DOHH2 (cell line): ENCODE measurements around the gene HSPB7.

ENCODE experiments used
- H3F3A ChIP-seq: fragments of 200-600 bp; sonication (generic), shearing (Covaris generic); 2 replicates; pipeline ENCODE4 v1.6.0; 2016; ENCODE audit warnings: antibody characterized with exemption, mild to moderate bottlenecking; ENCODE audit not compliant: control insufficient read depth, insufficient read depth
- H3K27ac ChIP-seq: fragments of 200-600 bp; sonication (generic); 2 replicates; pipeline ENCODE4 v1.5.1; 2014; ENCODE audit warnings: low read depth, mild to moderate bottlenecking, low read length, moderate library complexity
- H3K27me3 ChIP-seq: fragments of 200-600 bp; sonication (generic); 2 replicates; pipeline ENCODE4 v1.6.1; 2014; ENCODE audit warnings: mild to moderate bottlenecking, low read length, mixed read lengths; ENCODE audit not compliant: control insufficient read depth
- H3K36me3 ChIP-seq: fragments of 200-600 bp; sonication (generic); 2 replicates; pipeline ENCODE4 v1.6.1; 2014; ENCODE audit warnings: mild to moderate bottlenecking, low read length, moderate library complexity, mixed read lengths; ENCODE audit not compliant: control insufficient read depth
- H3K4me1 ChIP-seq: fragments of 200-600 bp; sonication (generic); 2 replicates; pipeline ENCODE4 v1.6.1; 2014; ENCODE audit warnings: mild to moderate bottlenecking, low read length, mixed read lengths; ENCODE audit not compliant: control insufficient read depth
- H3K4me2 ChIP-seq: fragments of 200-600 bp; sonication (generic); 2 replicates; pipeline ENCODE4 v1.6.0; 2014; ENCODE audit warnings: mild to moderate bottlenecking, low read length, moderate library complexity
- H3K4me3 ChIP-seq: fragments of 200-600 bp; sonication (generic); 2 replicates; pipeline ENCODE4 v1.5.1; 2014; ENCODE audit warnings: mild to moderate bottlenecking, low read length, mixed read lengths
- H3K79me2 ChIP-seq: fragments of 200-600 bp; sonication (generic); 2 replicates; pipeline ENCODE4 v1.6.1; 2014; ENCODE audit warnings: mild to moderate bottlenecking, low read length, mixed read lengths; ENCODE audit not compliant: control insufficient read depth
- H3K9me2 ChIP-seq: fragments of 200-600 bp; sonication (generic); replicated peaks from 2 replicates; pipeline ENCODE4 v1.6.1; 2014; ENCODE audit warnings: mild to moderate bottlenecking, low read length, mixed read lengths; ENCODE audit not compliant: control insufficient read depth
- H3K9me3 ChIP-seq: fragments of 200-600 bp; sonication (generic); 2 replicates; pipeline ENCODE4 v1.6.1; 2014; ENCODE audit warnings: antibody characterized with exemption, low read length, mixed read lengths; ENCODE audit not compliant: control insufficient read depth, insufficient read depth
- H4K20me1 ChIP-seq: fragments of 200-600 bp; sonication (generic); 2 replicates; pipeline ENCODE4 v1.6.0; 2014; ENCODE audit warnings: low read depth, mild to moderate bottlenecking, antibody characterized with exemption, low read length, moderate library complexity; ENCODE audit not compliant: control insufficient read depth, insufficient read depth
- EZH2phosphoT487 ChIP-seq: fragments of 200-600 bp; sonication (generic); IDR thresholded peaks from 2 replicates; pipeline ENCODE4 v1.6.1; 2017; ENCODE audit warnings: borderline replicate concordance, mild to moderate bottlenecking, antibody characterized with exemption, low read length, moderate library complexity, mixed read lengths
- TF ChIP-seq, protein P1 (sequence below): fragments of 200-600 bp; sonication (generic); IDR thresholded peaks from one replicate; pipeline ENCODE4 v1.5.1; 2014; ENCODE audit warnings: antibody characterized with exemption, mild to moderate bottlenecking, low read depth, low read length; ENCODE audit not compliant: poor library complexity, severe bottlenecking

Gene HSPB7

DNA sequence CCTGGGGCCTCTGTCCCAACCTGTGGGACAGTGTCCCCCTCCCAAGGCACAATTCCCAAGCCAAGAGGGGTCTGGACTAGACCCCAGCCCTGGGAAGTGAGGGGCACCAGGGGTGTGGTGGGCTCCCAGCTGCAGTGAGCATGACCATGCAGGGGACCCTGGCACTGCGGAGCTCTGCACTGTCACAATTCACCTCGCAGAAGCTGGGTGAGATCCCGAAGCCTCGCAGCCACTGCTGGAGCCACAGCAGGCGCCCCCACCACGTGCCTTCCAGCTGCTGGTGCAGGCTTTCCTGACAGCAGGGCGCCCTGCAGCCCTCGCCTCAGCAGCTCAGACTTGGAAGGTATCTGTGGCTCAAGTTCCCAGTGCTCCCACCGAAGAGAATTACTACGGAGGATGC lies 23.8 kb downstream of the HSPB7 start:
- Histone ChIP-seq H3K4me3 (no peak overlapping the region), H4K20me1 (no peaks in the 10 kb centered on the region), H3K27me3 (peaks cover 21% of the 10 kb centered on the region), H3K9me3 (no peaks in the 10 kb centered on the region), H3K27ac (no peak overlapping the region), H3K9me2 (no peaks in the 10 kb centered on the region), H3K4me2 (no peak overlapping the region), H3K79me2 (no peaks in the 10 kb centered on the region), H3F3A (no peaks in the 10 kb centered on the region), H3K36me3 (no peaks in the 10 kb centered on the region), H3K4me1 (no peaks in the 10 kb centered on the region)
- TF ChIP-seq, protein P1, sequence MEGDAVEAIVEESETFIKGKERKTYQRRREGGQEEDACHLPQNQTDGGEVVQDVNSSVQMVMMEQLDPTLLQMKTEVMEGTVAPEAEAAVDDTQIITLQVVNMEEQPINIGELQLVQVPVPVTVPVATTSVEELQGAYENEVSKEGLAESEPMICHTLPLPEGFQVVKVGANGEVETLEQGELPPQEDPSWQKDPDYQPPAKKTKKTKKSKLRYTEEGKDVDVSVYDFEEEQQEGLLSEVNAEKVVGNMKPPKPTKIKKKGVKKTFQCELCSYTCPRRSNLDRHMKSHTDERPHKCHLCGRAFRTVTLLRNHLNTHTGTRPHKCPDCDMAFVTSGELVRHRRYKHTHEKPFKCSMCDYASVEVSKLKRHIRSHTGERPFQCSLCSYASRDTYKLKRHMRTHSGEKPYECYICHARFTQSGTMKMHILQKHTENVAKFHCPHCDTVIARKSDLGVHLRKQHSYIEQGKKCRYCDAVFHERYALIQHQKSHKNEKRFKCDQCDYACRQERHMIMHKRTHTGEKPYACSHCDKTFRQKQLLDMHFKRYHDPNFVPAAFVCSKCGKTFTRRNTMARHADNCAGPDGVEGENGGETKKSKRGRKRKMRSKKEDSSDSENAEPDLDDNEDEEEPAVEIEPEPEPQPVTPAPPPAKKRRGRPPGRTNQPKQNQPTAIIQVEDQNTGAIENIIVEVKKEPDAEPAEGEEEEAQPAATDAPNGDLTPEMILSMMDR = no peak
- no peak for TF ChIP-seq EZH2phosphoT487

DNA sequence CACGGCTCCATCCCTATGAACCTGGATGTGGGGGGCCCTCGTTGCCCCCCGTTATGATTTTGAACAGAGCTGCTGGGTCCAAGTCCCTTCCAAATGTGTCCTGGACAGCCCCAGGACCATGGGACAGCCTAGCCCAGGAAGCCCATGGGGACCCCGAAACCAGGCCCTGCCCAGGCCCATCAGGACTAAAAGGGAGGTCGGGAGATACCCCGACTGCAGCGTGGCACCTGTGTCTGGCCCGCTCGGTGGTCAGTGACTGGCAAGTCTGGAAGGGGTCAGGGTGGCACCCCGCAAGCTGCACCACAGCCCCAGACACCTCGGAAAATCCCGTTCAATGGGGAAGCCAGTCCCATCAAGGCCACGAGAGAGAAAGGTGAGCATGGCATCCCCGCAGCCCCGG lies 24.2 kb downstream of the HSPB7 start:
- peaks cover 23% of the 10 kb centered on the region for H3K27me3 ChIP-seq
- no peaks in the 10 kb centered on the region for H3K4me1 ChIP-seq
- no peaks in the 10 kb centered on the region for H3K36me3 ChIP-seq
- H3K9me3 ChIP-seq = no peaks in the 10 kb centered on the region
- H3F3A ChIP-seq = no peaks in the 10 kb centered on the region
- no peak overlapping the region for H3K4me2 ChIP-seq
- H3K79me2 ChIP-seq = no peaks in the 10 kb centered on the region
- H4K20me1 ChIP-seq = no peaks in the 10 kb centered on the region
- H3K27ac ChIP-seq = no peak overlapping the region
- H3K4me3 ChIP-seq = no peak overlapping the region
- no peak for TF ChIP-seq EZH2phosphoT487
- TF ChIP-seq, protein P1 = no peak
- H3K9me2 ChIP-seq = no peaks in the 10 kb centered on the region

DNA sequence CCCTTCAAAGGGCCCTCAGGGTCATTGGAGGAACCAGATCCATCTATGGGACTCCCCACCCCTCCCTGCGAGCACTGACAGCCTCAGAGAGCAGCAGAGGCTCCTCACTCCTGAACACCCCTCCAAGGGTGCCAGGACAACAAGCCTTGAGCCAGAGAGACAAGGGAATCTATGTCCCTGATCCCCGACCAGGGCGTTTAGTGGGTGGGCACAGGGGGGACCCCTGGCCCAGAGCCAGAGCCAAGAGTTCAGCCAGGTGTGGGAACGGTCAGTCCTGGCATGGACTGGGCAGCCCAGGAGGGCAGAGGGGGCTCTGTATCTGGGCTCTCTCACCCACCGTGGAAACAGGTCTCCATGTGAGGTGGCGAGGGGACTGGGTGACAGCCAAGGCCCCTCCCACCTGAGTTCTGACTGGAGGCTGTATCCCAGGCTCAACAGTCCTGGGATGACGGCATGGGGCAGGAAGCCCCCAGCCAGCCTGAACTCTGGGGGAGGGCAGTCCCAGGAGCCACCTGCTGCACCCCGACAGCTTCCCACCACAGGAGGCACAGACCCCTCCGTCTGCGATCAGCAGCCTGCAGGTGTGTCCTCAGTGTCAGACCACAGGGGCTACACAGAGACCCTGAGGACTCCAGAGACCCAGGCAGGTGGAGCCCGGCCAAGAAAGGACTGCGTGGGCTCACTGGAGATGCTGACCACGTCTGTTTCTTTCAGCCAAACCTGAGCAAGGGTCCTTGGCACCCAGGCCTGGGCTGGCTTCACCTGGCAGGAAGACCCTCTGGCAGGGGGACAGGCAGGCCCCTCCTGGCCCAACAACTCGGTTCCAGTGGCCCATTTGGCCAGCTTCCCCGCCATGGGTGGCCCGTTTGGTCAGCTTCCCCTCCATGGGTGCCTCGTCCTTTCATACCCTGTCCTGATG lies 25.0 kb downstream of the HSPB7 start:
- H3K4me3 ChIP-seq = no peak overlapping the region
- H3K4me1 ChIP-seq = no peaks in the 10 kb centered on the region
- no peaks in the 10 kb centered on the region for H3K9me2 ChIP-seq
- H3K27me3 ChIP-seq = peaks cover 14% of the 10 kb centered on the region
- no peaks in the 10 kb centered on the region for H3K79me2 ChIP-seq
- H3F3A ChIP-seq = no peaks in the 10 kb centered on the region
- H3K9me3 ChIP-seq = no peaks in the 10 kb centered on the region
- H4K20me1 ChIP-seq = no peaks in the 10 kb centered on the region
- no peak overlapping the region for H3K4me2 ChIP-seq
- no peaks in the 10 kb centered on the region for H3K36me3 ChIP-seq
- H3K27ac ChIP-seq = no peak overlapping the region
- TF ChIP-seq, protein P1 = no peak
- TF ChIP-seq EZH2phosphoT487 = no peak
